ENCODE results near the gene KCNF1.

The KCNF1 gene

DNA sequence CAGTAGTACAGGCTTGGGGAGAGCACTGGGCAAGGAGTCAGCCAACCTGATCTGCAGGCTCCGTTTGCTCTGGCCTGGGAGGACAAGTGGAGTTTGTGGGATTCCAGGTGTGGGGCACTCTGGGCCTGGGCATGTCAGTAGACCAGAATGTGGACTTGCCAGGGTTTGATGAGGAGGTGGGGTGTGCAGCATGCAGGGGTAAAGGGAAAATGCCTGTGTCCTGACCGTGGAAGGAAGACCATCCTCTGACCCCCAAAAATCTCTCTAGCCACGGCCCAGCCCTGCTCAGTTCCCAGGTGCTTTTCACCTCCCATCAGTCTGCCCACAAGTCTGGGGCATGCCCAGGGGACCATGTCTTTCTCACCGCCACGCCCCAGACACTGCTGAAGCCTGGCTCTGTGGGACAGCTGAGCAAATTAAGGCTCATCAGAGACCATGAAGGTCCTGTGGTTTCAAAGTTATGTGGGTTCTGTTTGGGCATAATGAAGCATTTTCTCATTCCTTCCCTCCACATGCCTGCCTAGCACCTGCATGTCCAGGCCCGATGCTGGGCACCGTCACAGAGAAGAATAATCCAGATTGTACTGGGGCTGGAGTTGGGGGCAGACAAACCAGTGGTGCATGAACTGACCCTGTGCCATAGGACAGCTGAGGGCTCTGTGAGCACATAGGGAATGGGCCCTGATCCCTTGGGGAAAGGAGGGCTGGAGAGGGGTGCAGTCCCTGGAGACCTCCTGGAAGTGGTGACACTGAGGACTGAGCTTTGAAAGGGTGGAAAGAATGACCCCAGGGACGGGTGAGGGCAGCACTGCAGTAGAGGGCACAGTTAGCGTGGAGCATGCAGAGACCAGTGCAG is 6.5 kb upstream of the KCNF1 start:
- no peak overlapping the region for H3K27ac ChIP-seq
- TF ChIP-seq, protein P1, sequence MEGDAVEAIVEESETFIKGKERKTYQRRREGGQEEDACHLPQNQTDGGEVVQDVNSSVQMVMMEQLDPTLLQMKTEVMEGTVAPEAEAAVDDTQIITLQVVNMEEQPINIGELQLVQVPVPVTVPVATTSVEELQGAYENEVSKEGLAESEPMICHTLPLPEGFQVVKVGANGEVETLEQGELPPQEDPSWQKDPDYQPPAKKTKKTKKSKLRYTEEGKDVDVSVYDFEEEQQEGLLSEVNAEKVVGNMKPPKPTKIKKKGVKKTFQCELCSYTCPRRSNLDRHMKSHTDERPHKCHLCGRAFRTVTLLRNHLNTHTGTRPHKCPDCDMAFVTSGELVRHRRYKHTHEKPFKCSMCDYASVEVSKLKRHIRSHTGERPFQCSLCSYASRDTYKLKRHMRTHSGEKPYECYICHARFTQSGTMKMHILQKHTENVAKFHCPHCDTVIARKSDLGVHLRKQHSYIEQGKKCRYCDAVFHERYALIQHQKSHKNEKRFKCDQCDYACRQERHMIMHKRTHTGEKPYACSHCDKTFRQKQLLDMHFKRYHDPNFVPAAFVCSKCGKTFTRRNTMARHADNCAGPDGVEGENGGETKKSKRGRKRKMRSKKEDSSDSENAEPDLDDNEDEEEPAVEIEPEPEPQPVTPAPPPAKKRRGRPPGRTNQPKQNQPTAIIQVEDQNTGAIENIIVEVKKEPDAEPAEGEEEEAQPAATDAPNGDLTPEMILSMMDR (conservative IDR thresholded peaks at IDR 0.05) = no peak
- no peak for TF ChIP-seq ZFX (IDR thresholded peaks at IDR 0.05)

DNA sequence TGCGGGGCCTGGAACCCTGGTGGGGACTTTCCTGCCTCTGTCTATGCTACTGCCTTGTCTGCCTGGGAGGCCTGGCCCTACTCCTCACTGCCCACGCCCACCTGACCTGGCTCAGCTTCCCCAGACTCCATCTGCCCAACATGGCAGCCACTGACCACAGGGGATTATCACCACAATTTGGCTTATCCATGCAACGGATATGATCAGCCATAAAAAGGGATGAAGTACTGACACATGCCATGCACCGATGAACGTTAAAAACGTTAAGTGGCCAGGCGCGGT is 5.9 kb upstream of the KCNF1 start:
- H3K27ac ChIP-seq = no peak overlapping the region
- TF ChIP-seq, protein P1 (conservative IDR thresholded peaks at IDR 0.05) = no peak
- no peak for TF ChIP-seq ZFX (IDR thresholded peaks at IDR 0.05)

DNA sequence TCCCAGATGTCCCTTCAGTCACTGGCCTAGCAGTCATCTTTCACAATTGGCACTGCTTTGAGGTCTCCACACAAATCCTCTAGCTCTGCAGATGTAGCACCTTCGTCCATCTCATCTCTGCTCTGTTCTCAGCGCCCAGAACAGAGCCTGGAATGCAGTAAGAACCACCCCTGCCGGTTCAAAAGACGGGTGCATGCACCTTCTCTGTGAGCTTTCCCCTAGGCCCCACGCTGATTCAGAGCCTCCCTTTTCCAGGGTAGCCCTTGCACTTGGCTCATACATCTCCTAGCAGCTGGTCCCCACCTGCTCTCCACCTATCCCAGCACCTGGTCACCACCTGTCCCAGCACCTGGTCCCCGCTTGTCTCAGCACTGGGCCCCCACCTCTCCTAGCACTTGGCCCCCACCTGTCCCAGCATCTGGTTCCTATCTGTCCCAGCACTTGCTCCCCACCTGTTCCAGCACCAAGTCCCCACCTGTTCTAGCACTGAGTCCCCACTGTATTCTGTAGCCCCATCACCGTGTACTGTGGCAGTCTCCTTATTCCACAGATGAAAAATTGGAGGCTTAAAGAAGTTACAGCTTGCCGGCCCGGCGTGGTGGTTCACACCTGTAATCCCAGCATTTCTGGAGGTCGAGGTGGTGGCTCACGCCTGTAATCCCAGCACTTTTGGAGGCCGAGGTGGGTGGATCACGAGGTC is 4.7 kb upstream of the KCNF1 start:
- H3K27ac ChIP-seq = no peak overlapping the region
- TF ChIP-seq, protein P1 (conservative IDR thresholded peaks at IDR 0.05) = no peak
- no peak for TF ChIP-seq ZFX (IDR thresholded peaks at IDR 0.05)

DNA sequence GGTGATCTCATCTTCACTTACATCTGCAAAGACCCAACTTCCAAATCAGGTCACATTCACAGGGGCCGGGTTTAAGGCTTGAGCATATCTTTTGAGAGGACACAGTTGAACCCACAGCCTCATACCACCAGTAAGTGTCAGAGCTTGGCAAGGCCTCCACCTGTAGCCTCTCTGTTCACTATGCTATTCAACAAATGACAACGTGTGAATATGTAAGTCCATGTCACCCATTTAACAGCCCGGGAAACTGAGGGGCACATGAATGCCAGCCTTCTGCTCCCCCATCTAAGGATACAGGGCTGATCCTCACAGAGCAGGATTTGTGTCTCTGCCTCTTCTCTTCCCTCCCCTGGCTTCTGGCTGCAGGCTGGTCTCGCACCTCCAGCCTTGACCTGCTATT is 3.5 kb upstream of the KCNF1 start:
- TF ChIP-seq, protein P1 (conservative IDR thresholded peaks at IDR 0.05) = no peak
- TF ChIP-seq ZFX (IDR thresholded peaks at IDR 0.05) = no peak
- H3K27ac ChIP-seq = no peak overlapping the region

DNA sequence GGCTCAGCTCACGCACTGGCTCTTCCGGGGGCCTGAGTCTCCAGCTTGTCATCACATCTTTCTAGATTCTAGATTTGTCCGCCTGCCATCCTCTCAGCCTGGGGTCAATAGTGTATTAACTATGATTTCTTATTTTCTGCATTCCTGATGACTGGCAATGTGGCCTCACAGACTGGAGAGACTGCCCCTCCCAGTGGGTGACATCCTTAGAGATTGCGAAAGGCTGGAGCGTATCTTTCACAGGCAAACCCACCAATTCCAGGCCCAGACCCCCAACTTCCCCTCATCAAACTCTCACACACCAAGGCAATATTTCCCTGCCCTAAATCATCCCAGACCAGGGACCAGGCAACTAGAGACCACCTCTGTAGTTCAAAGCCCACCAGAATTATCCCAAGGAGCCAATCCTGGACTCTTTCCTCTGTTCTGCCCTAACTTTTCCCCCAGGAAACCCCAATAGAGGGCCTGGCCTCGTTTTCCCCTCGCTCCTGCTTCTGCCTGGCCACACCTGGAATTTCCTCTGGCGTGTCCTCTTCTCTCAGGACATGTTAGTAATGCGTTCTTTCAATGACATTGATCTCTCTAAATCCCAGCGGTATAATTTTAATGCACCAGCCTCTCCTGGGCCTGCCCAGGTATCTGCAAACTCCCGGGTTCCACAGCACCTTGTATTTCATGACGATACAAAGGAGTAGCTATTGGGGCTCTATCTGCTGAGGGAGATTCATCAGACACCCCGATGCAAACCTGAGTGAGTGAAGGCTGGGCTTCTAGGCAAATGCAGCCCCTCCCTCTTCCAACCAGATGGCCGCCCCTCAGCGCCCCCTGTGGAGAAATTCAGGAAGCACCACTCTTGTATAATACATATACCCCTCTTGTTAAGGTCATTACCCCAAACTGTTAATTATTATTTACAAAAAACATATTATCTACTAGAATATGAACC is 2.4 kb upstream of the KCNF1 start:
- H3K27ac ChIP-seq = no peak overlapping the region
- TF ChIP-seq, protein P1 (conservative IDR thresholded peaks at IDR 0.05) = peak; percentile 70
- TF ChIP-seq ZFX (IDR thresholded peaks at IDR 0.05) = no peak

DNA sequence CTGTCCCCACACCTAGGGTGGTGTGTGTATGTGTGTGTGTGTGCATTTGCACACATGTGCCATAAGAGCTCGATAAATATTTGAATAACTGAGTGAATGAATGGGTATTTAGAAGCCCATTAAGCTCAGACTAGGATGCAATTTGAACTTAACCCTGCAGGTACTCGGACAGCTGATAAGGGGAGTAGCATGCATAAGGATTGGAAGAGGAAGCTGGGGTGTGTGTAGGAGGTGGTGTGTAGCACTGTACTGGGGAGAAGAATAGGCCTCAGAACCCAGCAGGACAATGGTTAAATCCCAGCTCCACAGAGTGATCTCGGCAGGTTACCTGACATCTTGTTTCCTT is 1.8 kb upstream of the KCNF1 start:
- no peak for TF ChIP-seq ZFX (IDR thresholded peaks at IDR 0.05)
- TF ChIP-seq, protein P1 (conservative IDR thresholded peaks at IDR 0.05) = peak; percentile 46

More for the DNA sequence above, 1.8 kb upstream of the KCNF1 start:
- H3K27ac ChIP-seq = no peak overlapping the region
